Islet precursor cell (in vitro differentiated cells): Measurements from ENCODE around the gene ATP8A2.
"Not testable (repeated sequence)": the region's sequence is repeated elsewhere in the genome, so short reads cannot be mapped to it uniquely, and the experiment has no call there.

Source experiments
- DNase-seq: peaks from one replicate; pipeline ENCODE4 v3.0.0-alpha.2; 2018

Gene ATP8A2

DNA sequence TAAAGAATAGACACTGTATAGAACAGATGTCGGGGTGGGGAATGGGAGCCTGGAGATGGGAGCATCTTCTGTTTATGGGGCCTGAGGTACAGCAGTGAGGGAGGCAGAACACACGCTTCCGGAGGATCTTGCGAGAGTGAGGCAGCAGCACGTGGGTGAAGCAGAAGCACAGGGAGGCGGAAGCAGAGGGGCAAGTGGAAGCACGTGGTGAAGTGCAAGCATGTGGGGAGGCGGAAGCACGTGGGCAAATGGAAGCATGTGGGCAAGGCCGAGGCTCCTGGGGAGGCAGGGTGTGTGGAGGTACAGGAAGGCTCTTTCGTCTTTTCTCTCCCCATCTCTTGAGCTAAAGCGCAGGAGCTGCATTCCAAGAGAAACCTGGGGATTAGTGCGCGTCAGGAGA, 198.4 kb downstream of the ATP8A2 start:
- DNase-seq, result no peak

DNA sequence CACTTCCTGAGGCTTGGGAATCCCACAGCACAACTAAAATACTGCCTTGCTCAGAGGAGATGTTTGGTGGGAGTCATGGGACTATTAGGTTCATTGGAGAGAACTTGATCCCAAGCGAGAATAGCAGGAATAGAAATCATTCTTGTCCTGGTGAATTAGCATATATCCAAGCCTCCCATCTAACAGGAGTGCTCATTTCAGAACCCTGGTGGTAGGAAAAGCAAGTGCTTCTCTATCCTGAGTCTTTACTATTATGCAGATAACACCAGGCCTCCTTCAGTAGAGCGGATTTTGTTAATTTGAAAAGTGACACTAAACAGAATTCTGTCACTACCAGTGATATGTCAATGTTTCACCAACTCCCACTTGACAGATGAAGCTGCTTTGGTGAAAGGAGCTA, 199.5 kb downstream of the ATP8A2 start:
- no peak for DNase-seq

GRCh38 chr13:25572171-25572570, 200.4 kb downstream of the ATP8A2 start:
- not testable (repeated sequence) for DNase-seq

DNA sequence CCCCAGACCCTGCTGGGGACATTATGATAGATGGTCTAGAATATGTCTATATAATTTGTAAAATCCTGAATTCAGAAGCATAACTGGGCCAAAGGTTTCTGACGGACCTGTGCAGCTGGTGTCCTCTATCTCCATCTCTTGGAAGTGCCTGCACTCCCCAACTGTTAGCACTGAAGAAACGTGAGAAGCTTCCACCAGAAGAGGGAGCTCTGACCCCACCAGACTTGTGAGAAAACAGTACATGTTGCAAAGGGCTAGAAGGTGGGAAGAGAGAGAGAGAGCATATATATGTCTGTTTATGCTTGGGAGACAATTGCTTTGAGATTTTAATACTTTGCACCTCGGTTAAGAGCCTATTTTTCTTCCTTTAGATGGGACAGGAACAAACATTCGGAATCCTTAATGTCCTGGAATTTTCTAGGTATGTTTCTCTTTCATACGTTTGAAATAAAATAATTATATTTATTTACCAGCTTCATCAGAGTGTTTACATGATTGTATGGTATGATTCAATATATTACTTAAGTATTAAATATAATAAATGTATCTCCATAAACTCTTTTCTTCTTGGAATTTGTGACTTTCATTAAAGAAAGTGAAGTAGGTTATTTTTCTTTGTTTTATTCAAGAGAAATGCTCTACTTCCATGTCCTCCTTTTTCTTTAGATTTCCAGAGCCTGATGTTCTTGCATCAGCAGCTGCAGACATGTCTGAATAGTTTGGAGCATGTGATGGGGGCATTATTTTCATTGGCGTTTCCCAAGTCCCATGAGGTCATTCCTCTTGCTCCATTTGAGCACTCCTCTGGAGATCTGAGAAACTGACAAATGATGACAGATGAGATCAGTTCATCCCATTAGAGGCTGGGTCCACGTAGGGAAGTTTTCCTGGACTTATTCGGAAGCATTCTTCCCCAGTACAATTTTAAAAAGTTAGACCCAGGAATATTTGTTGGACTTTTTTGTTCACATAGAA, 202.9 kb downstream of the ATP8A2 start:
- DNase-seq, result peak; percentile 90

DNA sequence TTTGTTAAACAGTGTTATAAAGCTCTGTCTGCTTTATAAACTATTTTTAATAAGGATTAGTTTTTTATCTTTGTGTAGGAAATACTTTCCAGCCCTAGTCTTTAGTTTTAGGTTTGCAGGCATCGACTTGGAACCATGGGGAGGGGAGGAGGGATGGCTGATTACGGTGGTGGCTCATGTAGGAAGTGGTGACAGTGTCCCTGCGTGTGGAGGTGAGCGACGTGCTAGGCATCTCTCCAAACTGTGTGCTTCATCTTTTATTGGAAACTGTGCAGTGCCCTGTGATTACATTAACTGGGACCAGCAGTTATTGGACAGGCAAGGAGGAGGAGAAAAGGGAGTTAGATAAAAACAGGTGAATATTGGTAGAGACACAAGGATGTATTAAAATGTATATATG, 203.8 kb downstream of the ATP8A2 start:
- no peak for DNase-seq

DNA sequence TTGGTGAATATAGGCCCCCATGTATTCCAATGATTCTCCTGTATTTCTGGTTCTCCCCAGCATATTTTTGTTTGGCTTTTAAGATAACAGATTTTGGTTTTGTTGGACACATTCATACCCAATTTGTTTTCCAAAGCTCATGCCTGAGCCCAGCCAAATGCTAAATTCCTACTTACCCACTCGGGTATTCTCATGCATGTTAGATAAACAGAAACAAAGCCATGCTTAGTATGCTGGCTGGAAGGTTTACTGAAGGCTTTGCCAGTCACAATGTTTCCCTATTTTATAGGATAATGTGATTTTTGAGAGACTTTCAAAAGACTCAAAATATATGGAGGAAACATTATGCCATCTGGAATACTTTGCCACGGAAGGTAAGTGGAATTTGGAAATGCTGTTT, 206.8 kb downstream of the ATP8A2 start:
- no peak for DNase-seq

- DNase-seq, result no peak
Measured at GRCh38 chr13:25579221-25579620, 207.4 kb downstream of the ATP8A2 start.

DNA sequence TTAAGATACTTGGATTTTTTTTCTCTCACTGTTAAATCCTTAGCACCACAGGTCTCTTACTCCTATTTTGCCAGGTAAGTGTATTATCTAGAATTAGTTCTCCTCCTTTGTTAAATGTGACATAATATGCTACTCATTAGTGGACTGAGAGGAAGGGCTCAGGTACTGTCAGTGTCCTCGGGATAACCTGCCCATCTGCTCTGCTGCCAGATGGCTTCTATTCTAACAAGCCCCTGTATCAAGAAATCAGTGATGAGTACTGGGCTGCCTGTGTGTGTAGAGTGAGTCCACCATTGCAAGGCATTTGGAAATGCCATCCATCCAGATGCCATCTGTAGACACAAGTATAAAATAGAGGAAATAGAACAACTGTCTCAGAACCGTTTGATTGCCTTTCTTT, 209.6 kb downstream of the ATP8A2 start:
- DNase-seq, result no peak

- no peak for DNase-seq
Measured at GRCh38 chr13:25584087-25584486, 212.3 kb downstream of the ATP8A2 start.

- no peak for DNase-seq
Measured at GRCh38 chr13:25585000-25585399, 213.2 kb downstream of the ATP8A2 start.

GRCh38 chr13:25587326-25587980, 215.7 kb downstream of the ATP8A2 start:
- no peak for DNase-seq

DNA sequence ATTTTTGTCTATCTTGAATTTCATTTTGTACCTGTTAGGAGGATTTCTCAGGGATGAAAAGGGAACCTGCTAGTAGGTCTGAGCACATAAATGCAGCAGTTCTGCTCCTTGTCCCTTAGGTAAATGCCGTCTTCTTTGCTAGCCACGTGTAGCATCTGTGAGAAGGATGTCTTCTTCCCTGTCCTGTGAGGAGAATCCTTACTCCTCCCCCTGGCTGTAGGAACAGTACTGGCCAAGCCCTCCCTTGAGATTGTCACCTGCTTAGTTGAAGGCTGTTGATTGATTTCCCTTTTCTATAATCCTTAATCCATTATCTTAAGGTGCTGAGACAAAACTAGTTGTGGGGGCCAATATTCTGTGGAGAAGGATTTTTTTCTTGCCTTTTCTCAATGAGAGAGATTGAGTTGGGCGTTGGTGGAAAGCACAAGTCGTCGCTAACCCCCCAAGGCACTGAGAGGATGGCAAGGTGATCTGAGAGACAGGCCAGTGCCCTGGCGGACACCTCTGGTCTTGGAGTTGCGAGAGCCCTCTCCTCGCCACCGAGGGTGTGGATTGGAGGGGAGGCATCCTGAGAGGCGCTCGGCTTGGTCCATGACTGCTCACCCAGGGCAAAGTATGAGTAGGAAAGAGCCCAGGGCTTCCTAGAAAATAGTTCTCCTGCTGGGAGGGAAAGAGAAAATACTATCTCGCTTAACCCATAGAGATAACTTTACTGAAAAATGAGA, 216.7 kb downstream of the ATP8A2 start:
- no peak for DNase-seq

- DNase-seq, result no peak
Measured at GRCh38 chr13:25598421-25598820, 226.6 kb downstream of the ATP8A2 start.

- no peak for DNase-seq
Measured at GRCh38 chr13:25602176-25602575, 230.4 kb downstream of the ATP8A2 start.

DNA sequence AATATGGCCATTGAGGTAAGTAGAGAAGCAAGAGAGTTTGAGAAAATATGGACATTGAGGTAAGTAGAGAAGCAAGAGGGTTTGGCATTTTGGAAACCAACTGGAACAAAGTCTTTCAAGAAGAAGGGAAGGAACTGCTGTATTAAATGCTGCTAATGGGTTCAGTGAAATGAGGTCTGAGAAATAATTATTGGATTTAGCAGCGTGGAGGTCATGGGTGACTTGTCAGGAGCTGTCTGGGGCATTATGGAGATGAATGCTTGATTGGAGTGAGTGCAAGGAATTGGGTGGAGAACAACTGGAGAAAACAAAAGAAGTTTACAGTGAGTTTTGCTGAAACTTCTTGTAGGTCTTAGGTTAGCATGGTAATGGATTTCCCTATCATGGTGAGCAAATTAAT, 232.3 kb downstream of the ATP8A2 start:
- no peak for DNase-seq

- no peak for DNase-seq
Measured at GRCh38 chr13:25607096-25607495, 235.3 kb downstream of the ATP8A2 start.

DNA sequence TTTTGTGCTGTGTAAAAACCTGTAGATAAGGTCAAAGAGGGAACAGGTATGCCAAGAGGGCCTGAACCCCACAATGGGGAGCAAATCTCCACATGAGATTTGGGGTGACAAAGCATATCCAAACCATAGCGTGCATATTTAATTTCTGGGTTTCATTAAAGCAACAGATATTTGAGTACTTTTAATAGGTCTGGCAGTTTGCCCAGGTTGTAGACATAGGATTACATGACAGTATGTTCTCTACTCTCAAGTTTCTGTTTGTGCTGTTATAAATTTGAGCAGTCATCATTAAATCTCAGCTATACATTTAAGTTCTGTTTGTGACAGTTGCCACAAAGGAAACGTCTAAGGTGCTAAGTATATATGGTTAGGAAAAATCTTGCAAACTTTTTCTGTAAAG, 236.4 kb downstream of the ATP8A2 start:
- no peak for DNase-seq

GRCh38 chr13:25616674-25617073, 244.9 kb downstream of the ATP8A2 start:
- no peak for DNase-seq

GRCh38 chr13:25619897-25620296, 248.1 kb downstream of the ATP8A2 start:
- DNase-seq, result no peak

DNA sequence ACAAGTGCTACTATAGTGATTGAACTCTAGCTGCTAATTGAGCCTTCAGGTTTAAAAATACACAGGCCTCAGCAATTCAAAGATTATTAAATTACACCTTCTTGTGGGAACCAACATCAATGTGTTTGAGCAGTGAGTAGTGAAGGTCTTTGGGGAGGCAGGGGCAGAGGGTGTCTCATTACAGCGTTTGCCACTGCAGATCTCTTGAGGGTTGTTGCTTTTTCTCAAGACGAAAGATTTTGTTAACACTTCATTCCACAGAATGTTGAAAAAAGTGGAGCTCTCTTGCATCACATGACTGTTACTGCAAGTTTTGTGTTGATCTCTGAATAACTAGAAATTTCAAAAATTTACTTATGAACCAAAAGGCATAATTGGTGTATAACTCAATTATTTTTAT, 253.6 kb downstream of the ATP8A2 start:
- DNase-seq, result no peak

DNA sequence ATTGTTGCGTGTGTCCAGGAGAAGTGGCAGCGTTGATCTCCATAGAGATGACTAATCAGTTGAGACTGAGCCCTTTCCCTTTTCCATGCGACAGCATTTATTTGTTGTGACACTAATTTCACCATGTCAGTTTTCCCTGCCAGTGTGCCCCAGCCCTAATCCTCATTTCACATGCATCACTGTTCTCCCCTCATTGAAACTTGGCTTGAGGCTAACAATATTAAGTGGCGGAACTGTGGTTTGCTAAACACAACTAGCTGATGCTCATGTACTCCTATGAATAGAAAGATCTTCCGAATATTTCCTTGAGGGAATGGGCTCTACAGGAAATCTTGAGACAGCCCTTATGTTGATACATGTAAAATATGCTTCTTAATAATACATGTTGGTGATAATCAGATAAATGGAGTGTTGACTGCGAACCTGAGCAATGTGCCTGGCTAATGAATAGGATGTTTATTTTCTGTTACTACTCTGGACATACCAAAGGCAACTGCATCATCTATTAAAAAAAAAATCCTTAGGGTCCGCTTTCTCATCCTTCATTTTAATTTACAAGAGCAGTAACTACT, 258.6 kb downstream of the ATP8A2 start:
- DNase-seq, result no peak

- no peak for DNase-seq
Measured at GRCh38 chr13:25632166-25632888, 260.6 kb downstream of the ATP8A2 start.

- DNase-seq, result no peak
Measured at GRCh38 chr13:25633093-25633492, 261.3 kb downstream of the ATP8A2 start.
